Ectodermal cell (in vitro differentiated cells): ENCODE measurements around the gene SH3PXD2B. TPM values are rescaled to one million over a fixed set of nuclear protein-coding genes. Genes with fewer than 3 reads are reported as not detected.

Source experiments
- H3K27ac ChIP-seq: 2 replicates; pipeline ENCODE4 v1.7.0; 2013; ENCODE audit warnings: mild to moderate bottlenecking, low read depth, low read length; ENCODE audit not compliant: insufficient read depth, poor library complexity, severe bottlenecking
- H3K27me3 ChIP-seq: 2 replicates; pipeline ENCODE4 v1.7.0; 2013; ENCODE audit warnings: mild to moderate bottlenecking, low read length; ENCODE audit not compliant: insufficient read depth, control insufficient read depth, poor library complexity, severe bottlenecking
- H3K36me3 ChIP-seq: one replicate; pipeline ENCODE4 v1.7.0; 2013; ENCODE audit warnings: low read length; ENCODE audit not compliant: control insufficient read depth, insufficient read depth
- H3K4me1 ChIP-seq: one replicate; pipeline ENCODE4 v1.7.0; 2013; ENCODE audit warnings: low read length; ENCODE audit not compliant: control insufficient read depth, insufficient read depth
- H3K4me3 ChIP-seq: 2 replicates; pipeline ENCODE4 v1.7.0; 2013; ENCODE audit warnings: low read depth, low read length, control low read depth; ENCODE audit not compliant: insufficient read depth
- H3K9me3 ChIP-seq: 2 replicates; pipeline ENCODE4 v1.7.0; 2013; ENCODE audit warnings: mild to moderate bottlenecking, low read length, moderate library complexity; ENCODE audit not compliant: control insufficient read depth
- WGBS, 2 experiments: methylation state at CpG; one replicate each; pipeline ENCODE4 v1.1.7; 2013; ENCODE audit warnings: missing lambda C conversion rate in 2 of 2; 5-methylcytosine and 5-hydroxymethylcytosine counted together
- polyA plus RNA-seq, 4 experiments: library from polyadenylated mRNA; stranded (reverse); fragments of 50-300 nt; gene quantifications; one replicate each; pipeline ENCODE4 v1.2.3, GENCODE V29; 2013

Gene SH3PXD2B
- 64.7 TPM for polyA plus RNA-seq (2013, experiment 1 of 4)
- polyA plus RNA-seq (2013, experiment 2 of 4) = 76.4 TPM
- 43.0 TPM for polyA plus RNA-seq (2013, experiment 3 of 4)
- 43.9 TPM for polyA plus RNA-seq (2013, experiment 4 of 4)

DNA sequence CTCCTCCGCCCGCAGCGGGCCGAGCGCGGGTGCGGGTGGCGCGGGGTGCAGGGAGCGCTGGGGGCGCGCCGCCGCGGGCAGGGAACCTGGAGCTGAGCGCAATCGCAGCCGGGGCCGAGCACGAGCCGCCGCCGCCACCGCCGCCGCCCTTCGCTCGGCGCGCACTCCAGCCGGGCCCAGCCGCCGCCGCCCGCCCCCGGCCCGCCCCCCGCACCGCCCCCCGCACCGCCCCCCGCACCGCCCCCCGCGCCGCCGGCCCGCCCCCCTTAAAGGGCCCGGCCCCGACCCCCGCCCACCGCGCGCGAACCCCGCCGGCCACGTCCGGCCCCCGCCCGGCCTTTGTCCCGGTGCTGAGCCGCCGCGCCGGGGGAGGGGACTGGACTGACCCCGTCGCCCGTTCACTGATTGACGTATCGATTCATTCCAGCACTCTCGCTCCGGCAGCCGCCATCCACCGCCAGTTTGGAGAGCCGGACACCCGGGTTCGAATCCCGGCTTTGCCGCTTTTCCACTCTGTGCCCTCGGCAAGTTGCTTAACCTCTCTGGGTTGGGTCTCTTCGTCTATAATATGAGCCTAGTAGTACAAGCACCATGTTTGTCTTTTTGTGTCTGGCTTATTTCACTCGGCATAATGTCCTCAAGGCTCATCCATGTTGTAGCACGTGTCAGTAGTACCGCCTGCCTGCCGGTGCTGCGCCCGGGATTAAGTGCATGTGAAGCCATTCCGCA is at the start of gene SH3PXD2B:
Gene SH3PXD2B, minus strand, starts transcription at position 168 of the 729 bp plus-strand sequence. CDS start 173 bp downstream, outside the sequence.
- Histone ChIP-seq H3K4me3 (peak within 1 kb of the TSS; percentile 89), H3K9me3 (no peaks in the 10 kb centered on the region), H3K36me3 (peaks cover 7% of the 10 kb centered on the region), H3K27ac (peak within 1 kb of the TSS; percentile 82), H3K4me1 (peaks cover 16% of the 10 kb centered on the region), H3K27me3 (no peaks in the 10 kb centered on the region)
- 6% methylated on average over 89 of the region's 89 CpGs for WGBS, 2 experiments

DNA sequence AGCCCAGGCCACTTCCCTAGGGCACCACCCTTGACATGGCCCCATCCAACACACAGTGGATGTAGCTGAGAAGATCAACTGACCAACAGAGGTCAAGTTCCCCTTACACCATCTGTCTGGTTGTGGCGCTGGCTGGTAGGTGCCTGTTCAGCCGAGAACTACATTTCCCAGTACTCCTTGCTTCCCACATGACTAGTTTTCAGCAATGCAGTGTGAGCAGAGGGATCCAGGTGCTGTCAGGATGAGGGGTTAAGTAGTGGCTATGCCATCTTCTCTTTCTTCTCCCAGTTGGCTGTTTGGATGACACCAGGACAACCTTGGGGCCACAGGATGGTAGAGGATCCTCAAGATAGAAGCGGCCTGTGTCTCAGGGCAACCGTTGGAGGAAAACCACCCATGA is 48.6 kb upstream of the SH3PXD2B start:
- H3K4me1 ChIP-seq = peaks cover 5% of the 10 kb centered on the region
- H3K27me3 ChIP-seq = no peaks in the 10 kb centered on the region
- no peaks in the 10 kb centered on the region for H3K9me3 ChIP-seq
- no peaks in the 10 kb centered on the region for H3K36me3 ChIP-seq
- no peak overlapping the region for H3K4me3 ChIP-seq
- H3K27ac ChIP-seq = no peak overlapping the region
- WGBS, 2 experiments = 79% methylated on average over 4 of the region's 4 CpGs

DNA sequence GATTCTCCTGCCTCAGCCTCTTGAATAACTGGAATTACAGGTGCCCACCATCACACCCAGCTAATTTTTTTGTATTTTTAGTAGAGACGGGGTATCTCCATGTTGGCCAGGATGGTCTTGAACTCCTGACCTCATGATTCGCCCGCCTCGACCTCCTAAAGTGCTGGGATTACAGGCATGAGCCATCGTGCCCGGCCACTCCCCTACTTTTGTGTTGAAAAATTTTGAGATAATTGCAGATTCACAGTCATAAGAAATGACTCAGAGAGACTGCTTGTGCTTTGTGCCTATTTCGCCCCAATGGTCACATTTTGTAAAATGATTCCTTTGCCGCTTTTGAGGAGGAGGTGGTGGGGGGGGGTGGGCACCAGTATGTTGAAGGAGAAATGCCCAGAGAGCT is 48.1 kb upstream of the SH3PXD2B start:
- WGBS, 2 experiments = 93 to 97% methylated on average over 8 of the region's 8 CpGs
- H3K4me3 ChIP-seq = no peak overlapping the region

DNA sequence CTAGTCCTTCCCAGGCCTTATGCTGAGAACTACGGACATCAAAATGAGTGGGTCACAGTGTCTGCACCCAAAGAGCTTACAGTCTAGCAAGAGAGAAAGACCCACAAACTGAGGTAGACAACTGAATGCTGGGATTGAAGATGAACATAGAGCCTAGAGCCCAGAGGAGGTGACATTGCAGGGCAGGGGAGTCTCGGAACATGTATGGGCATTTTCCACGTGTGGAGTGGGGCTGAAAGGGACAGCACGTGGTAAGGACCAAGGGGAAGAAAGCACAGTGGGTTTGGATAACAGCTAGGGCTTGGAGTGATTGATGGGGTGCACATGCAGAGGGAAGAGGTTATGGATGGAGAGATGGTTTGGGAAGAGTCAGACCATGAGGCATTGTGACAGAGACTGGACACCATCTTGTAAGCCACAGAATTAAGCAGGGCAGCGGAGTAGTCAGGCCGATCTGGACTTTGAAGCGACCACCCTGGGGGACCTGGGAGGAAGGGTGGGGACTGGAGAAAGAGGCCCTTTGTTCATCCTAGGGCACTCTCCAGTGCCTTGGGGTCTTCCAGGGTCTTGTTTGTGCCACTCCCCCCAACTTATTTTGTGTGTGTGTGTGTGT is 47.5 kb upstream of the SH3PXD2B start:
- 88 to 90% methylated on average over 7 of the region's 7 CpGs for WGBS, 2 experiments
- Histone ChIP-seq H3K4me1 (peaks cover 5% of the 10 kb centered on the region), H3K27me3 (no peaks in the 10 kb centered on the region), H3K4me3 (no peak overlapping the region), H3K9me3 (no peaks in the 10 kb centered on the region), H3K36me3 (no peaks in the 10 kb centered on the region), H3K27ac (no peak overlapping the region)

More for the DNA sequence above, 48.1 kb upstream of the SH3PXD2B start:
- no peaks in the 10 kb centered on the region for H3K36me3 ChIP-seq
- no peak overlapping the region for H3K27ac ChIP-seq
- H3K9me3 ChIP-seq = no peaks in the 10 kb centered on the region
- peaks cover 5% of the 10 kb centered on the region for H3K4me1 ChIP-seq
- no peaks in the 10 kb centered on the region for H3K27me3 ChIP-seq

DNA sequence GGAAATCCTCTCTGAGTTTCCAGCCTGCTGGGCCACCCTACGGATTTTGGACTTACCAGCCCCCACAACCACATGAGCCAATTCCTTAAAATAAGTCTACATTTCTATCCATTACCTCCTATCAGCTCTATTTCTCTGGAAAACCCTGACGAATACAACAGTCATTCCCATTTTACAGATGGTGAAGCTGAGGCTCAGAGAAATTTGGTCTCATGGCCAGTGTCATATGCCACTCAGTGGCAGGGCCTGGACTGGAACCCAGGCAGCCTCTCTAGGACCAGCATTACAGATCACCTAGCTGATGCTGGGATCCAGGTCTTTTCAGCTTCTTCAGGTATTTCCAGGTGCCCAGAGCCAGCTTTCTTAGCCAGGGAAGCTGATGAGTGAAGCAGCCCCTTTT is 45.0 kb upstream of the SH3PXD2B start:
- no peaks in the 10 kb centered on the region for H3K27me3 ChIP-seq
- H3K4me1 ChIP-seq = peaks cover 4% of the 10 kb centered on the region
- H3K27ac ChIP-seq = no peak overlapping the region
- WGBS, 2 experiments = 89 to 94% methylated on average over 2 of the region's 2 CpGs
- H3K4me3 ChIP-seq = no peak overlapping the region
- no peaks in the 10 kb centered on the region for H3K9me3 ChIP-seq
- no peaks in the 10 kb centered on the region for H3K36me3 ChIP-seq

DNA sequence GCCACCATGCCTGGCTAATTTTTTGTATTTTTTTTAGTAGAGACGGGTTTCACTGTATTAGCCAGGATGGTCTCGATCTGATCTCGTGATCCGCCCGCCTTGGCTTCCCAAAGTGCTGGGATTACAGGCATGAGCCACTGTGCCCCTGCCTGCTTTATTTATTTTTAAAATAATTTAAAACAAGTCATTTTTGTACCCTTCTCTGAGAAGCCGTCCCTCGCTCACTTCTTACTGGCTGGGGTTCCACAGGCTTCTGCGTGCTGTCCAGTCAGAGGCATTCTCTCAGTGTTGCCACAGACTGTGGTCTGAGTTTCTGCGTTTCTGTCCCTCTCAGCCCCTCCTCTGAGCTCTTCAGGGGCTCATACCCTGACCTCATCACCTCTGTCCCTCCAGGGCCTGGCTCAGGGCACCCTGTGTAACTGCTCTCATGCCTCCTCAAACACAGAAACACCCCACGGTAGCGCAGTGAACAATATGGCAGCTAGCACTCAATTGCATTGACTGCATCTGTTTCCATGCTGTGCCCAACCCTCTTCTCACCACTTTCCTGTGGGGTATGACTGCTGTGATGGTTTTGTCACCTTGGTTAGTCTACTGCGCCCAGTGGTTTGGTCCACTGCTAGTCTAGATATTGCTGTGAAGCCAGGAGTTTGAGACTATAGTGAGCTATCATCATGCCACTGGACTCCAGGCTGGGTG is 44.3 kb upstream of the SH3PXD2B start:
- Histone ChIP-seq H3K4me1 (no peaks in the 10 kb centered on the region), H3K4me3 (no peak overlapping the region), H3K27me3 (no peaks in the 10 kb centered on the region), H3K9me3 (no peaks in the 10 kb centered on the region), H3K36me3 (no peaks in the 10 kb centered on the region), H3K27ac (no peak overlapping the region)
- 92 to 94% methylated on average over 12 of the region's 12 CpGs for WGBS, 2 experiments

DNA sequence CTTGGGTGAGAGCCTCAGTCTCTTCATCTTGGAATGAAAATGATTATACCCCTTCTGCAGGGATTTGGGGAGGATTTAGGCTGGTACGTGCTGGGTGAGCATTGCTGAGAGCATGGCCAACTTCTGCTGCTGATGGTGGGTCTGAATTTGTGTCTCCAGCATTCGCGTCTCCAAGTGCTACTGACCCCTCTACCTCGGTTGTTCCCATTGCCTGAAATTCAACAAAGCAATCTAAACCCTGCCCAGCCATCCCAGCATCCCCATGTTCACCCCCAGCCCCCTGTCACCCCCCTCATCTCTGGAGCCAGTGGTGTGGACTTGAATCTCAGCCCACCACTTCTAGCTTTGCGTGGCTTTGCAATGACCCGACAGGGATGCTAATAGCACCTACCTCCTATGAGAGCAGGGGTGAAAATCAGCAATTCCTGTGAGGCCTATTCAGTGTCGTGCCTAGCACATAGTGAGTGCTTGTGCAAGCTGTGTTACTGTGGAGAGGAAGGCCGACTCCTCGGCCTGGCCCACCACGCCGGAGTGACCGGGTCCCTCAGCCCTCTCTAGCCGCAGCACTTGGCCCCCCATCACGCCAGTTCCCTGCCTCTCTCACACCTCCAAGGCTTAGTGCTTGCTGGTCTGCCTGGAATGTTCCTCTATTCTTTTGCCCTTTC is 43.4 kb upstream of the SH3PXD2B start:
- WGBS, 2 experiments = 94 to 95% methylated on average over 14 of the region's 14 CpGs
- no peaks in the 10 kb centered on the region for H3K9me3 ChIP-seq
- H3K4me3 ChIP-seq = no peak overlapping the region
- no peaks in the 10 kb centered on the region for H3K36me3 ChIP-seq
- H3K4me1 ChIP-seq = no peaks in the 10 kb centered on the region
- H3K27me3 ChIP-seq = no peaks in the 10 kb centered on the region
- H3K27ac ChIP-seq = no peak overlapping the region

DNA sequence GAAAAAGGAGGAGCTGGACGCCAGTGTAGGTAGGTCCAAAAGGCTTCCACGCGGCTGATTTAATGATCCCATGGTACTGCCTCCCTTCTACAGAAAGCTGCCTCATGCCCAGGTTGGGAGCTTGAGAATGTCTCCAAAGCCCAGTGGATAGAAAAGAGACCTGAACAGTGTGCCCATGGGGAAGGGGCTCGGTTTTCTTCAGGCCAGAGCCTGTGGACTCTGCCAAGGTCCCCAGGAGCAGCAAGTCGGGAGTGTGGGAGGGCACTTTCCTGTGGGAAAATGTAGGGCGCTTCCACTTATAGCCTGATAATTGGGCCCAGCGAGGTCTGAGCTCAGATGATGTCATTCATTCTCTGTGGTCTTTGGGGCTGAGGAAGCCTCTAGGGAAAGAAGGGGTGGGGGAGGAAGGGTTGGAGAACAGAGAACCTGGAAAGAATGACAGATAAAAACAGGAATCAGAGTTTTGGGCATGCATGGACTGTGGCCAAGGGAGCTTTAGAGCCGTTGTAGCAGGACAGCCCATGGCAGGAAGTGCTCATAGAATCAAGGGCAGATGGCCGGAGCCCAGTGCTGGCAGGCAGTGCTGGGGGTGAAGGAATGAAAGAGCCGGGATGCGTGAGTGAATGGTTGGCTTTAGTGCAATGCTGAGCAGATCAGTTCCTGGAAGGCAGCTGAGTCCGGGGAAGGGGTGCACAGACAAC is 42.5 kb upstream of the SH3PXD2B start:
- no peaks in the 10 kb centered on the region for H3K4me1 ChIP-seq
- WGBS, 2 experiments = 87% methylated on average over 12 of the region's 12 CpGs
- no peak overlapping the region for H3K27ac ChIP-seq
- H3K9me3 ChIP-seq = no peaks in the 10 kb centered on the region
- H3K36me3 ChIP-seq = no peaks in the 10 kb centered on the region
- no peaks in the 10 kb centered on the region for H3K27me3 ChIP-seq
- H3K4me3 ChIP-seq = no peak overlapping the region

DNA sequence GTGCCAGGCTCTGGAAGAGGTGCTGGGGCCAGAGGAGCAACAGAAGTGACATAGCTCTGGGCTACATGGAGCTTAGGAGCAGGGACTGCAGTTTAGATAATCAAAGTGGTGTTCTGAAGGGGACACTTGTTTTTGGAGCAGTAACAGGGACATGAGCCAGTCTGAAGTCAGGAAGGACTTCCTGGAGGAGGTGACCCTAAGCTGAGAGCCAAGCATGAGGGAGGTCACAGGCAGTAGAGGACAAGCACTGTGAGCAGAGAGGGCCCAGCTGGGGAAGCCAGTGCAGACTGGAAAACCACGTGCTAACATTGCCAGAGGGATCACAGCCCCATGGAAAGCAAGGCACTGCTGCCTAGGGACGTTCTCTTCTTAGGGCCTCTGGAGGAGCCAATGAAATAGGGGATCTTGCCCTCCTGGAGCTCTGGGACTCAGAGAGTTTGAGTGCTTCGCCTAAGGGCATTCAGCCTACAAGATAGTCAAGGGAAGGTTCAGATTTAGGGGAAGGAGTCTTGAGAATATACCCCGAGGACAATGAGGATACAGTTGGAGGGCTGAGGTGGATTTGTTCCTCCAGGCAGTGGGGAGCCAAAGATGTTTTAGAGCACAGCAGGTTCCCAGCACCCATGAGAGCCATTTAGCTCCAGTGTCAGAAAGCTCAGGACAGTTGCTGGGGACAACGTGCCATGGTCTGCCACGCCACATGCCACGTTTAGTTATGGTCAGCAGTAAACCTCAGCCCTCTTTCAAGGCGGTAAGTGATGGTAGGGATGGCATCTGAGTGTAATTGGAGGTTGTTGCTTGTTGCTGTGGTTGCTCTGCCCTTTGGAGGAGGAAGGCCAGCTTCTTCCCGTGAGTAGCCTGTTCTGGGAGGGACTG is 40.5 kb upstream of the SH3PXD2B start:
- no peak overlapping the region for H3K4me3 ChIP-seq
- no peaks in the 10 kb centered on the region for H3K36me3 ChIP-seq
- H3K27me3 ChIP-seq = no peaks in the 10 kb centered on the region
- WGBS, 2 experiments = 83 to 86% methylated on average over 9 of the region's 9 CpGs
- H3K4me1 ChIP-seq = no peaks in the 10 kb centered on the region
- H3K9me3 ChIP-seq = no peaks in the 10 kb centered on the region
- H3K27ac ChIP-seq = no peak overlapping the region
